Neural progenitor cell (in vitro differentiated cells): ENCODE measurements around the gene NEDD4L. TPM values are rescaled to one million over a fixed set of nuclear protein-coding genes. Genes with fewer than 3 reads are reported as not detected.

ENCODE experiments used
- DNase-seq: peaks from one replicate; pipeline ENCODE4 v3.0.0-alpha.2; 2016; ENCODE audit warnings: low spot score
- H2AFZ ChIP-seq: fragments of 200-600 bp; sonication (generic); replicated peaks from 2 replicates; pipeline ENCODE4 v1.6.1; 2016; ENCODE audit warnings: antibody characterized with exemption
- H3F3A ChIP-seq: fragments of 200-600 bp; sonication (generic); 2 replicates; pipeline ENCODE4 v1.6.1; 2016; ENCODE audit warnings: antibody characterized with exemption, low read depth
- H3K27ac ChIP-seq: fragments of 200-600 bp; sonication (generic); 2 replicates; pipeline ENCODE4 v1.5.1; 2016; ENCODE audit warnings: mild to moderate bottlenecking
- H3K27me3 ChIP-seq: fragments of 200-600 bp; sonication (generic); 2 replicates; pipeline ENCODE4 v1.6.1; 2016; ENCODE audit warnings: mild to moderate bottlenecking, moderate library complexity
- H3K36me3 ChIP-seq: fragments of 200-600 bp; sonication (generic); 2 replicates; pipeline ENCODE4 v1.5.1; 2016
- H3K4me1 ChIP-seq: fragments of 200-600 bp; sonication (generic); 2 replicates; pipeline ENCODE4 v1.6.1; 2016; ENCODE audit warnings: mixed run types
- H3K4me2 ChIP-seq: fragments of 200-600 bp; sonication (generic); 2 replicates; pipeline ENCODE4 v1.6.1; 2016
- H3K4me3 ChIP-seq: fragments of 200-600 bp; sonication (generic); 2 replicates; pipeline ENCODE4 v1.5.1; 2016
- H3K79me2 ChIP-seq: fragments of 200-600 bp; sonication (generic); 2 replicates; pipeline ENCODE4 v1.6.1; 2016; ENCODE audit warnings: low read depth
- H3K9ac ChIP-seq: fragments of 200-600 bp; sonication (generic); 2 replicates; pipeline ENCODE4 v1.6.1; 2016
- H3K9me3 ChIP-seq: fragments of 200-600 bp; sonication (generic); 2 replicates; pipeline ENCODE4 v1.5.1; 2016; ENCODE audit warnings: low read depth
- H4K20me1 ChIP-seq: fragments of 200-600 bp; sonication (generic); 2 replicates; pipeline ENCODE4 v1.6.1; 2016; ENCODE audit warnings: low read depth
- H3K27ac Mint-ChIP-seq: 3 replicates; pipeline ENCODE4 v1.8.0; 2021; ENCODE audit warnings: mixed read lengths
- H3K27me3 Mint-ChIP-seq: 2 replicates; pipeline ENCODE4 v1.8.0; 2022; ENCODE audit warnings: low read depth, mild to moderate bottlenecking, inconsistent platforms, moderate library complexity, mixed read lengths; ENCODE audit not compliant: insufficient read depth
- H3K36me3 Mint-ChIP-seq: 3 replicates; pipeline ENCODE4 v1.8.0; 2021; ENCODE audit warnings: mixed read lengths
- H3K4me1 Mint-ChIP-seq: 3 replicates; pipeline ENCODE4 v1.8.0; 2021; ENCODE audit warnings: mixed read lengths
- H3K4me3 Mint-ChIP-seq: 3 replicates; pipeline ENCODE4 v1.8.0; 2021; ENCODE audit warnings: mild to moderate bottlenecking, moderate library complexity, mixed read lengths
- H3K9me3 Mint-ChIP-seq: 3 replicates; pipeline ENCODE4 v1.8.0; 2020; ENCODE audit warnings: mixed read lengths
- CTCF ChIP-seq: fragments of 200-600 bp; sonication (generic); IDR thresholded peaks from 2 replicates; pipeline ENCODE4 v1.5.1; 2017; ENCODE audit warnings: antibody characterized with exemption, mild to moderate bottlenecking
- EZH2 ChIP-seq: fragments of 200-600 bp; sonication (generic); IDR thresholded peaks from 2 replicates; pipeline ENCODE4 v1.6.1; 2017; ENCODE audit warnings: antibody characterized with exemption, mild to moderate bottlenecking, moderate library complexity
- EZH2phosphoT487 ChIP-seq: fragments of 200-600 bp; sonication (generic); IDR thresholded peaks from 2 replicates; pipeline ENCODE4 v1.6.1; 2017; ENCODE audit warnings: antibody characterized with exemption
- total RNA-seq: library from RNA; depleted of rRNA; stranded (reverse); fragments of >200 nt; gene quantifications from 2 replicates; pipeline ENCODE4 v1.2.3, GENCODE V29; 2015; ENCODE audit warnings: low replicate concordance

NEDD4L gene
- total RNA-seq, 1 donor from 2014 or later: 55.5 TPM

- Histone ChIP-seq H3K27ac (no peak overlapping the region), H3K9me3 (no peaks in the 10 kb centered on the region)
- H3K4me1 Mint-ChIP-seq: no peaks in the 10 kb centered on the region
Observed at GRCh38 chr18:58005885-58006523, 38.0 kb upstream of the NEDD4L start.

GRCh38 chr18:58009166-58009565 is 34.9 kb upstream of the NEDD4L start:
- Histone ChIP-seq H3K9me3 (no peaks in the 10 kb centered on the region), H3K4me2 (no peak overlapping the region), H3K27me3 (no peaks in the 10 kb centered on the region), H3K79me2 (no peaks in the 10 kb centered on the region), H4K20me1 (no peaks in the 10 kb centered on the region), H3K36me3 (no peaks in the 10 kb centered on the region), H3K9ac (no peak overlapping the region), H3K27ac (no peak overlapping the region), H3K4me1 (no peaks in the 10 kb centered on the region), H2AFZ (no peak overlapping the region), H3K4me3 (no peak overlapping the region), H3F3A (no peaks in the 10 kb centered on the region)
- TF ChIP-seq EZH2: no peak
- TF ChIP-seq CTCF: no peak
- TF ChIP-seq EZH2phosphoT487: no peak
- DNase-seq: no peak
- H3K4me1 Mint-ChIP-seq: no peaks in the 10 kb centered on the region
- H3K9me3 Mint-ChIP-seq: no peaks in the 10 kb centered on the region
- H3K36me3 Mint-ChIP-seq: no peaks in the 10 kb centered on the region
- peaks cover 3% of the 10 kb centered on the region for H3K27me3 Mint-ChIP-seq
- H3K27ac Mint-ChIP-seq: no peak overlapping the region
- no peak overlapping the region for H3K4me3 Mint-ChIP-seq

More at GRCh38 chr18:58005885-58006523, 38.0 kb upstream of the NEDD4L start:
- Histone ChIP-seq H3K4me1 (no peaks in the 10 kb centered on the region), H3K36me3 (no peaks in the 10 kb centered on the region), H4K20me1 (no peaks in the 10 kb centered on the region), H3K9ac (no peak overlapping the region), H3K4me3 (no peak overlapping the region), H3F3A (no peaks in the 10 kb centered on the region), H3K27me3 (no peaks in the 10 kb centered on the region), H3K4me2 (no peak overlapping the region), H2AFZ (no peak overlapping the region), H3K79me2 (no peaks in the 10 kb centered on the region)
- Mint-ChIP-seq H3K9me3 (no peaks in the 10 kb centered on the region), H3K27ac (no peak overlapping the region), H3K36me3 (no peaks in the 10 kb centered on the region), H3K27me3 (peaks cover 3% of the 10 kb centered on the region), H3K4me3 (no peak overlapping the region)
- no peak for DNase-seq
- TF ChIP-seq EZH2phosphoT487 (no peak), CTCF (no peak), EZH2 (no peak)

- Histone ChIP-seq H2AFZ (no peak overlapping the region), H4K20me1 (no peaks in the 10 kb centered on the region), H3K36me3 (no peaks in the 10 kb centered on the region), H3K9ac (no peak overlapping the region), H3K4me3 (no peak overlapping the region), H3K4me1 (no peaks in the 10 kb centered on the region), H3K27ac (no peak overlapping the region), H3K9me3 (no peaks in the 10 kb centered on the region), H3K79me2 (no peaks in the 10 kb centered on the region), H3K4me2 (no peak overlapping the region), H3F3A (no peaks in the 10 kb centered on the region), H3K27me3 (no peaks in the 10 kb centered on the region)
- H3K9me3 Mint-ChIP-seq: no peaks in the 10 kb centered on the region
- H3K27me3 Mint-ChIP-seq: peaks cover 3% of the 10 kb centered on the region
- DNase-seq: no peak
- H3K27ac Mint-ChIP-seq: no peak overlapping the region
- TF ChIP-seq EZH2phosphoT487: no peak
- TF ChIP-seq EZH2: no peak
- no peak overlapping the region for H3K4me3 Mint-ChIP-seq
- no peaks in the 10 kb centered on the region for H3K4me1 Mint-ChIP-seq
- H3K36me3 Mint-ChIP-seq: no peaks in the 10 kb centered on the region
Observed at GRCh38 chr18:58010265-58010664, 33.8 kb upstream of the NEDD4L start.

- DNase-seq: no peak
- no peak overlapping the region for H3K4me3 Mint-ChIP-seq
- Histone ChIP-seq H3K79me2 (no peaks in the 10 kb centered on the region), H3K27ac (no peak overlapping the region), H4K20me1 (no peaks in the 10 kb centered on the region), H3K36me3 (no peaks in the 10 kb centered on the region), H3F3A (no peaks in the 10 kb centered on the region), H3K4me2 (no peak overlapping the region), H3K4me3 (no peak overlapping the region), H2AFZ (no peak overlapping the region), H3K9ac (no peak overlapping the region), H3K9me3 (peaks cover 11% of the 10 kb centered on the region), H3K27me3 (no peaks in the 10 kb centered on the region), H3K4me1 (no peaks in the 10 kb centered on the region)
- TF ChIP-seq CTCF (no peak), EZH2 (no peak), EZH2phosphoT487 (no peak)
- H3K27ac Mint-ChIP-seq: no peak overlapping the region
- H3K36me3 Mint-ChIP-seq: no peaks in the 10 kb centered on the region
- no peaks in the 10 kb centered on the region for H3K4me1 Mint-ChIP-seq
- peaks cover 3% of the 10 kb centered on the region for H3K27me3 Mint-ChIP-seq
- H3K9me3 Mint-ChIP-seq: peaks cover 9% of the 10 kb centered on the region
Observed at GRCh38 chr18:58012356-58012755, 31.7 kb upstream of the NEDD4L start.
